Measurements from ENCODE around the gene OMA1. TPM values are rescaled to one million over a fixed set of nuclear protein-coding genes. Genes with fewer than 3 reads are reported as not detected.

The OMA1 gene
- total and polyA plus RNA-seq, 10 of the 15 experiments (the other 5 are each of a cell fraction or from before 2014, with no cell fraction given), result 23.6 to 67.1 (median 47.1) TPM

DNA sequence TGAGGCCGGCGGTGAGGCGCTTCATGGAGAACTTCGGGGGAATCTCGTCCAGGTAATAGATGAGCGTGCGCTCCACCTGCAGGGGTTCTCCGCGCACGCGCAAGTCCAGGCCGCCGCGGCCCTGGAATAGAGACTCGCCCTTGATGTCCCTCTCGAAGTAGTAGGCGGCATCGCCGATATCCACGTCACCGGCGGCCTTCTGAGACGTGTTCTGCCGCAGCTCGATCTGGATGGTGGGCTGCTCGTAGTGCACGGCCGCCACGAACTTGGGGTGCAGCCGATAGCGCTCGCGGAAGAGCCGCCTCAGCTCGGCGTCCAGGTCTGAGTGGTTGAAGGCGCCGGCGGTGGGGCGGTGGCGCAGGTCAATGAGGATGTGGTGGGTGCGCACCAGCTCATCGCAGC lies 29.8 kb upstream of the OMA1 start:
- Histone ChIP-seq H3K27ac (ENCODE audit: control insufficient read depth, insufficient read depth) (no peak overlapping the region), H3K9me3 (replicated peaks; ENCODE audit: control insufficient read depth, insufficient read depth, low read length) (peaks cover 7% of the 10 kb centered on the region; the same call in 1 of the 3 replicates), H2AFZ (ENCODE audit: control insufficient read depth, low read depth, low read length) (no peak overlapping the region; the same call in 1 of the 2 replicates), H3K4me2 (ENCODE audit: control insufficient read depth, insufficient read depth) (peak overlapping the region; percentile 38; the same call in 1 of the 2 replicates), H3K4me3 (peak overlapping the region; percentile 15; the same call in 1 of the 2 replicates), H3K79me2 (ENCODE audit: control insufficient read depth, insufficient read depth, low read length) (no peaks in the 10 kb centered on the region), H3K36me3 (ENCODE audit: control insufficient read depth in 2 of 2, insufficient read depth in 2 of 2, low read length in 1 of 2) (no peaks in the 10 kb centered on the region), H3K4me1 (ENCODE audit: control insufficient read depth, insufficient read depth, low read length) (peaks cover 44% of the 10 kb centered on the region), H4K20me1 (ENCODE audit: control insufficient read depth, insufficient read depth) (no peaks in the 10 kb centered on the region), H3K9ac (ENCODE audit: control insufficient read depth, insufficient read depth, low read length) (no peak overlapping the region), H3K27me3 (replicated peaks in 1 of 2; ENCODE audit: control insufficient read depth in 2 of 2, insufficient read depth in 2 of 2, low read length in 1 of 2) (no peaks in the 10 kb centered on the region)
- CTCF ChIA-PET, result no interaction called here
- POLR2A ChIA-PET, result no interaction called here
- ATAC-seq (no peak), FAIRE-seq (no peak), DNase-seq (ENCODE audit: low read depth, low spot score) (no peak)
- WGBS (ENCODE audit: insufficient coverage, insufficient replicate concordance, low lambda C conversion rate, missing lambda C conversion rate), result 46% methylated on average over 39 of the region's 43 CpGs
- SMC1A ChIA-PET (ENCODE audit: uncharacterized antibody, unreplicated experiment), result no interaction called here
- RAD21 ChIA-PET (ENCODE audit: unreplicated experiment), result no interaction called here
- TF ChIP-seq SMARCA5 (IDR thresholded peaks at IDR 0.05) (no peak), EP300 (IDR thresholded peaks at IDR 0.05; ENCODE audit: borderline replicate concordance in 1 of 2, control insufficient read depth in 1 of 2, low read depth in 2 of 2, low read length in 2 of 2) (no peak), RAD51 (IDR thresholded peaks at IDR 0.05) (no peak), IRF4 (IDR thresholded peaks at IDR 0.05; ENCODE audit: low read depth, low read length) (no peak), RBBP5 (conservative IDR thresholded peaks at IDR 0.05) (no peak), TARDBP (IDR thresholded peaks at IDR 0.05; ENCODE audit: borderline replicate concordance) (no peak)
- no TSS peak for BruUV-seq (replicated peaks)
- intact Hi-C loops (cut with micrococcal nuclease; ENCODE audit: unreplicated experiment), result no loop called here
- in situ Hi-C loops (cut with MboI), result no loop called here

- H4K20me1 ChIP-seq (ENCODE audit: control insufficient read depth, insufficient read depth), result no peaks in the 10 kb centered on the region
- no peak overlapping the region for H3K9ac ChIP-seq (ENCODE audit: control insufficient read depth, insufficient read depth, low read length)
- ChIA-PET SMC1A (ENCODE audit: uncharacterized antibody, unreplicated experiment) (interaction anchor here (1.9 kb wide), 1 partner anchor 76 kb away, joined by 8 read pairs; no protein-coding TSS in a partner anchor), CTCF (no interaction called here), POLR2A (no interaction called here), RAD21 (ENCODE audit: unreplicated experiment) (no interaction called here)
- H3K27me3 ChIP-seq (replicated peaks in 1 of 2; ENCODE audit: control insufficient read depth in 2 of 2, insufficient read depth in 2 of 2, low read length in 1 of 2), result no peaks in the 10 kb centered on the region
- H2AFZ ChIP-seq (ENCODE audit: control insufficient read depth, low read depth, low read length), result no peak overlapping the region
- peak overlapping the region; percentile 15; the same call in 1 of the 2 replicates for H3K4me3 ChIP-seq
- no peak overlapping the region for H3K27ac ChIP-seq (ENCODE audit: control insufficient read depth, insufficient read depth)
- peak overlapping the region; percentile 23; the same call in 1 of the 2 replicates for H3K4me2 ChIP-seq (ENCODE audit: control insufficient read depth, insufficient read depth)
- H3K79me2 ChIP-seq (ENCODE audit: control insufficient read depth, insufficient read depth, low read length), result no peaks in the 10 kb centered on the region
- FAIRE-seq (no peak), DNase-seq (ENCODE audit: low read depth, low spot score) (no peak), ATAC-seq (no peak)
- intact Hi-C loops (cut with micrococcal nuclease; ENCODE audit: unreplicated experiment), result no loop called here
- H3K9me3 ChIP-seq (replicated peaks; ENCODE audit: control insufficient read depth, insufficient read depth, low read length), result peaks cover 7% of the 10 kb centered on the region; the same call in 1 of the 3 replicates
- in situ Hi-C loops (cut with MboI), result no loop called here
- H3K36me3 ChIP-seq (ENCODE audit: control insufficient read depth in 2 of 2, insufficient read depth in 2 of 2, low read length in 1 of 2), result no peaks in the 10 kb centered on the region
- no TSS peak for BruUV-seq (replicated peaks)
- peaks cover 44% of the 10 kb centered on the region for H3K4me1 ChIP-seq (ENCODE audit: control insufficient read depth, insufficient read depth, low read length)
- WGBS (ENCODE audit: insufficient coverage, insufficient replicate concordance, low lambda C conversion rate, missing lambda C conversion rate), result 65% methylated on average over 30 of the region's 32 CpGs
- TF ChIP-seq SUZ12 (IDR thresholded peaks at IDR 0.05; ENCODE audit: unreplicated experiment) (no peak), MTA2 (IDR thresholded peaks at IDR 0.05; ENCODE audit: low read depth) (no peak), HDGF (IDR thresholded peaks at IDR 0.05) (no peak), SREBF2 (IDR thresholded peaks at IDR 0.05; ENCODE audit: low read length) (no peak), RFX5 (IDR thresholded peaks at IDR 0.05; ENCODE audit: low read depth, low read length) (no peak), TAF1 (IDR thresholded peaks at IDR 0.05; ENCODE audit: borderline replicate concordance, low read depth, low read length) (no peak), NRF1 (conservative IDR thresholded peaks at IDR 0.05; ENCODE audit: low read depth, low read length) (no peak)
- TF ChIP-seq, protein P1, sequence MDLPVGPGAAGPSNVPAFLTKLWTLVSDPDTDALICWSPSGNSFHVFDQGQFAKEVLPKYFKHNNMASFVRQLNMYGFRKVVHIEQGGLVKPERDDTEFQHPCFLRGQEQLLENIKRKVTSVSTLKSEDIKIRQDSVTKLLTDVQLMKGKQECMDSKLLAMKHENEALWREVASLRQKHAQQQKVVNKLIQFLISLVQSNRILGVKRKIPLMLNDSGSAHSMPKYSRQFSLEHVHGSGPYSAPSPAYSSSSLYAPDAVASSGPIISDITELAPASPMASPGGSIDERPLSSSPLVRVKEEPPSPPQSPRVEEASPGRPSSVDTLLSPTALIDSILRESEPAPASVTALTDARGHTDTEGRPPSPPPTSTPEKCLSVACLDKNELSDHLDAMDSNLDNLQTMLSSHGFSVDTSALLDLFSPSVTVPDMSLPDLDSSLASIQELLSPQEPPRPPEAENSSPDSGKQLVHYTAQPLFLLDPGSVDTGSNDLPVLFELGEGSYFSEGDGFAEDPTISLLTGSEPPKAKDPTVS (IDR thresholded peaks at IDR 0.05; ENCODE audit: low read depth, low read length), result no peak
Observed at GRCh38 chr1:58575551-58576324, 29.2 kb upstream of the OMA1 start.

Measured in GM12878 (cell line).